HCT116 (cell line): ENCODE data around the gene TSPAN1. TPM values are rescaled to one million over a fixed set of nuclear protein-coding genes. Genes with fewer than 3 reads are reported as not detected.

Experiments
- ATAC-seq: fragments of 200-7000 bp; cut with Tn5 transposase; 2 replicates; pipeline ENCODE4 v1.9.1; 2020; ENCODE audit warnings: mild to moderate bottlenecking, moderate library complexity
- BruUV-seq: library from RNA; stranded (reverse); fragments of 400-500 nt; replicated peaks from 2 replicates; lab custom pipeline; 2021; lab: Mats Ljungman, UMichigan
- CTCF ChIA-PET: fragments of 300-600 bp; sonication (Branson Sonifier 250); formaldehyde crosslinking; loops from one replicate; lab custom pipeline; 2021; ENCODE audit warnings: antibody characterized with exemption; lab: Charles Lee
- POLR2A ChIA-PET: fragments of 300-600, 350-600 bp; sonication (Branson Sonifier 250); formaldehyde crosslinking; loops from one replicate; lab custom pipeline; 2021; ENCODE audit warnings: antibody characterized with exemption; lab: Charles Lee
- RAD21 ChIA-PET, 2 experiments: fragments of 300-600 bp; sonication (Branson Sonifier 250); formaldehyde crosslinking; loops; one replicate each; lab custom pipeline; 2023; ENCODE audit warnings: low total read pairs in 2 of 2; ENCODE audit not compliant: uncharacterized antibody in 2 of 2, unreplicated experiment in 2 of 2, low non-redundant PET in 1 of 2; lab: Charles Lee
- DNase-seq: peaks from one replicate; pipeline ENCODE4 v3.0.0-alpha.2; 2010; ENCODE audit warnings: low read depth, low spot score
- H2AFZ ChIP-seq: fragments of 200-600 bp; shearing (Covaris generic), sonication (generic); 2 replicates; pipeline ENCODE4 v1.6.1; 2017; ENCODE audit warnings: low read depth, mixed run types, mixed read lengths, antibody characterized with exemption, low read length; ENCODE audit not compliant: poor library complexity, severe bottlenecking
- H3K27ac ChIP-seq: 2 replicates; pipeline ENCODE4 v1.5.1; 2012; ENCODE audit warnings: low read depth, low read length
- H3K27me3 ChIP-seq: fragments of 200-600 bp; sonication (generic); 2 replicates; pipeline ENCODE4 v1.6.1; 2016; ENCODE audit warnings: mixed run types, low read length, mixed read lengths; ENCODE audit not compliant: insufficient read depth
- H3K36me3 ChIP-seq, 2 experiments: fragments of 200-500 bp in 1 of 2; fragments of 200-600 bp in 1 of 2; sonication (Bioruptor generic) in 1 of 2; sonication (generic) in 1 of 2; 2 replicates each; pipeline versions ENCODE4 v1.5.1 to v1.6.1; 2014 to 2016; ENCODE audit warnings: low read length in 2 of 2, inconsistent platforms in 1 of 2, mixed read lengths in 1 of 2, mixed run types in 1 of 2; ENCODE audit not compliant: insufficient read depth in 2 of 2, control insufficient read depth in 1 of 2
- H3K4me1 ChIP-seq, 2 experiments: fragments of 200-600 bp in 1 of 2; sonication (generic) in 1 of 2; 2 replicates each; pipeline versions ENCODE4 v1.5.1 to v1.6.1; 2012 to 2017; ENCODE audit warnings: low read length in 2 of 2, inconsistent platforms in 1 of 2, mild to moderate bottlenecking in 1 of 2, mixed read lengths in 1 of 2, mixed run types in 1 of 2, moderate library complexity in 1 of 2; ENCODE audit not compliant: insufficient read depth in 2 of 2, control insufficient read depth in 1 of 2
- H3K4me2 ChIP-seq: fragments of 200-600 bp; sonication (generic); 2 replicates; pipeline ENCODE4 v1.6.1; 2017; ENCODE audit warnings: mixed run types, low read length, mixed read lengths
- H3K4me3 ChIP-seq, 2 experiments: fragments of 200-600 bp in 1 of 2; sonication (generic) in 1 of 2; replicated peaks in 1 of 2; 2 replicates each; pipeline ENCODE4 v1.5.1; 2011 to 2016; ENCODE audit warnings: low read length in 2 of 2, control low read depth in 1 of 2, low read depth in 1 of 2, mild to moderate bottlenecking in 1 of 2, mixed read lengths in 1 of 2, mixed run types in 1 of 2
- H3K79me2 ChIP-seq: fragments of 200-600 bp; sonication (generic); 2 replicates; pipeline ENCODE4 v1.6.1; 2017; ENCODE audit warnings: mild to moderate bottlenecking, mixed run types, low read length, moderate library complexity, mixed read lengths; ENCODE audit not compliant: insufficient read depth
- H3K9ac ChIP-seq: fragments of 200-600 bp; sonication (generic); 2 replicates; pipeline ENCODE4 v1.6.1; 2016; ENCODE audit warnings: low read length, mixed read lengths
- H3K9me2 ChIP-seq: fragments of 200-600 bp; sonication (generic), shearing (Covaris generic); 2 replicates; pipeline ENCODE4 v1.6.1; 2017; ENCODE audit warnings: mixed run types, mild to moderate bottlenecking, moderate library complexity; ENCODE audit not compliant: insufficient read depth
- H3K9me3 ChIP-seq, 2 experiments: fragments of 200-500 bp in 1 of 2; fragments of 200-600 bp in 1 of 2; sonication (Bioruptor generic) in 1 of 2; sonication (generic) in 1 of 2; 2 replicates each; pipeline ENCODE4 v1.6.1; 2014 to 2017; ENCODE audit warnings: low read length in 2 of 2, mixed read lengths in 2 of 2, inconsistent platforms in 1 of 2, low read depth in 1 of 2, mild to moderate bottlenecking in 1 of 2, mixed run types in 1 of 2, moderate library complexity in 1 of 2; ENCODE audit not compliant: control insufficient read depth in 1 of 2, insufficient read depth in 1 of 2
- H4K20me1 ChIP-seq: fragments of 200-600 bp; sonication (generic), shearing (Covaris generic); 2 replicates; pipeline ENCODE4 v1.6.1; 2017; ENCODE audit warnings: mixed run types, mild to moderate bottlenecking, moderate library complexity; ENCODE audit not compliant: insufficient read depth
- CBX3 ChIP-seq: IDR thresholded peaks from 2 replicates; pipeline ENCODE4 v1.6.1; 2012; ENCODE audit warnings: low read depth
- FOSL1 ChIP-seq: IDR thresholded peaks from 2 replicates; pipeline ENCODE4 v1.6.1; 2012; ENCODE audit warnings: low read depth
- JUND ChIP-seq: IDR thresholded peaks from 2 replicates; pipeline ENCODE4 v1.6.1; 2012
- POLR2A ChIP-seq: IDR thresholded peaks from 2 replicates; pipeline ENCODE4 v1.7.0; 2011; ENCODE audit warnings: borderline replicate concordance; ENCODE audit not compliant: insufficient read depth, insufficient read length; ENCODE audit errors: extremely low read depth
- POLR2AphosphoS5 ChIP-seq: IDR thresholded peaks from 2 replicates; pipeline ENCODE4 v1.6.1; 2011; ENCODE audit warnings: mild to moderate bottlenecking, low read depth, low read length, moderate library complexity
- YY1 ChIP-seq: IDR thresholded peaks from 2 replicates; pipeline ENCODE4 v1.6.1; 2011; ENCODE audit warnings: low read length, low read depth, moderate library complexity, mild to moderate bottlenecking; ENCODE audit not compliant: insufficient replicate concordance; ENCODE audit errors: extremely low read depth
- intact Hi-C: fragments of 100-400 bp; cut with micrococcal nuclease; formaldehyde crosslinking; loops from 2 replicates; pipeline ENCODE4 v1.10.0; 2022
- total RNA-seq: library from RNA; stranded (reverse); gene quantifications from one replicate; pipeline ENCODE4 v1.2.1, GENCODE V29; 2021; ENCODE audit not compliant: unreplicated experiment
- TF ChIP-seq, protein P1 (sequence below): IDR thresholded peaks from 2 replicates; pipeline ENCODE4 v1.6.1; 2011; ENCODE audit warnings: mild to moderate bottlenecking, low read length, moderate library complexity; ENCODE audit not compliant: insufficient replicate concordance; ENCODE audit errors: extremely low read depth
- TF ChIP-seq, protein P2 (sequence below), 3 experiments: fragments of 200-600 bp in 1 of 3; sonication (generic) in 1 of 3; IDR thresholded peaks in 2 of 3; conservative IDR thresholded peaks in 1 of 3; 2 replicates each; pipeline ENCODE4 v1.5.1; 2012 to 2017; ENCODE audit warnings: low read depth in 2 of 3, low read length in 2 of 3, antibody characterized with exemption in 1 of 3, borderline replicate concordance in 1 of 3, control low read depth in 1 of 3, mild to moderate bottlenecking in 1 of 3, mixed read lengths in 1 of 3, mixed run types in 1 of 3, moderate library complexity in 1 of 3; ENCODE audit not compliant: insufficient read depth in 1 of 3
- TF ChIP-seq, protein P3 (sequence below): IDR thresholded peaks from 2 replicates; pipeline ENCODE4 v1.6.1; 2012

TSPAN1 gene
- total RNA-seq, 1 experiment from 2014 or later, result 9.9 TPM

DNA sequence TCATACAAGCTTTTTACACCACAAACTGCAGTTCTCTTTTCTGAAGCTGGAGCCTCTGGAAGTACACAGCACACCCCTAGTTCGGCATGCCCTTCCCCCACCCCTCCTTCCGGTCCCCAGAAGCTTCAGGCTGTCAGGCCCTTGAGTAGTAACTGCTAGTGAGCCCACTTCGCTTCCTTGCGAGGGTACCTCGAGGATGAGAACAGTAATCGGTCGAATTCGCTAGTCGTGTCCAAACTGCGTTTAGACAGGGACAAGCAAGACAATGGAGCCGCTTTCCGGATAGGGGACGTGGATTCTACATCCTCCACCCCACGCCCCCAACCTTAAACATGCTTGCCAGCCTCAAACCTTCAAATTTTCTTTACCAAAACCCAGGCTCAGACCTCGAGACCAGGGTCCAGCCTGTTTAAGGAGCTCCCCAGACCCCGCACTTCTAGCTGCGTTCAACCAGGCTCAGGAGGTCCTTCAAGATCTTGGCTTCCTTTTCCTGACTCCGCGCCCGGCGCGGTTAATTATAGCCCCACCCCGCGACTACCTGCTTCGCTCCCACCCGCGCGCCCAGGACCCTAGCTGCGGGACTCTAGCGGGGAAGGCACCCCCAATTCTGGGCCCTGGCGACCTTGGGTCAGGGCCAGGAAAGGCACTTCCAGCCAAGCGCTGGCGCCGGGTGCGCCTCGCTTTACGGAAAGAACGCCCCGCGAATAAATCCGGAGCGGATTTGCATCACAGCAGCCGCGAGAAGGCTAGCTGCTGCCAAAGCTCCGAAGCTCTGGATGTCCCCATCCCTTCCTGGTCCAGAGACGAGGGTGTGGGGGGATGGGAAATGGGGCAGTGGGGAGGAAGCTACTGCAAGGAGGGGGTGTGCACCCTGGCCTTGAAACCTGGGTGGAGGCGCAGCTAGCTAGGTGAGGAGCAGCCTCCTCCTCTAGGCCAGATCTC is 8.1 kb upstream of the TSPAN1 start:
- no peaks in the 10 kb centered on the region for H3K9me2 ChIP-seq
- H3K27me3 ChIP-seq, result no peaks in the 10 kb centered on the region
- DNase-seq (no peak), ATAC-seq (no peak)
- H3K9me3 ChIP-seq, result no peaks in the 10 kb centered on the region
- no peak overlapping the region for H2AFZ ChIP-seq
- H4K20me1 ChIP-seq, result no peaks in the 10 kb centered on the region
- H3K4me2 ChIP-seq, result no peak overlapping the region
- ChIA-PET RAD21 (no interaction called here), CTCF (interaction anchor here (0.5 kb wide), 1 partner anchor 283 kb away, joined by 4 read pairs; no protein-coding TSS in a partner anchor), POLR2A (no interaction called here)
- no peak overlapping the region for H3K4me3 ChIP-seq
- no peak overlapping the region for H3K27ac ChIP-seq
- no peak for TF ChIP-seq POLR2A
- intact Hi-C loops, result no loop called here
- H3K4me1 ChIP-seq, result peaks cover 9 to 10% of the 10 kb centered on the region in 2 experiments
- H3K36me3 ChIP-seq, result no peaks in the 10 kb centered on the region
- no peak overlapping the region for H3K9ac ChIP-seq
- H3K79me2 ChIP-seq, result no peaks in the 10 kb centered on the region
- BruUV-seq, result no TSS peak

DNA sequence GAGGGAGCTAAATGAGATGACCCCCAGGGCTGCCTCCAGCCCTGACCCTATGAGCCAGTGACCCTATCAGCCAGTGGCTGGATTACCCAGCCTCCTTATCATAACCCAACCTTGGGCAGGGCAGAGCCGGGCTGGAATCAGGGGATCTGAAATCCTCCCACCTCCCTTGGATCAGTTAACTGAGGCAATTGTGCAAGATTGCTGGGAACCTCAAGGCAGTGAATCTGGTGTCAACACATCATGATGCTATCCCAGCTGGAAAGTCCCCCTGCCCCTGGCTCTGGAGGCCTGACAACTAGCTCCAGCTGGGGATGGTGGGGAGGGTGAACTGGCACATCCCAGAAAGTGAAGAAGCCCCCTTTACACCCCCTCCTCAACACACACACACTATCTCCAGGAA is 6.4 kb upstream of the TSPAN1 start:
- Histone ChIP-seq H3K4me1 (peaks cover 25 to 26% of the 10 kb centered on the region in 2 experiments), H3K4me2 (no peak overlapping the region), H3K9me2 (no peaks in the 10 kb centered on the region), H2AFZ (no peak overlapping the region), H3K27ac (no peak overlapping the region), H3K36me3 (no peaks in the 10 kb centered on the region), H3K4me3 (no peak overlapping the region), H3K9ac (no peak overlapping the region), H3K27me3 (no peaks in the 10 kb centered on the region), H3K79me2 (no peaks in the 10 kb centered on the region), H4K20me1 (no peaks in the 10 kb centered on the region), H3K9me3 (no peaks in the 10 kb centered on the region)
- POLR2A ChIA-PET, result no interaction called here
- no TSS peak for BruUV-seq
- CTCF ChIA-PET, result interaction anchor here (0.7 to 1.4 kb wide), 2 partner anchors 55 to 546 kb away, joined by 3 read pairs; no protein-coding TSS in a partner anchor
- RAD21 ChIA-PET, result no interaction called here
- TF ChIP-seq YY1, result no peak
- TF ChIP-seq, protein P1, sequence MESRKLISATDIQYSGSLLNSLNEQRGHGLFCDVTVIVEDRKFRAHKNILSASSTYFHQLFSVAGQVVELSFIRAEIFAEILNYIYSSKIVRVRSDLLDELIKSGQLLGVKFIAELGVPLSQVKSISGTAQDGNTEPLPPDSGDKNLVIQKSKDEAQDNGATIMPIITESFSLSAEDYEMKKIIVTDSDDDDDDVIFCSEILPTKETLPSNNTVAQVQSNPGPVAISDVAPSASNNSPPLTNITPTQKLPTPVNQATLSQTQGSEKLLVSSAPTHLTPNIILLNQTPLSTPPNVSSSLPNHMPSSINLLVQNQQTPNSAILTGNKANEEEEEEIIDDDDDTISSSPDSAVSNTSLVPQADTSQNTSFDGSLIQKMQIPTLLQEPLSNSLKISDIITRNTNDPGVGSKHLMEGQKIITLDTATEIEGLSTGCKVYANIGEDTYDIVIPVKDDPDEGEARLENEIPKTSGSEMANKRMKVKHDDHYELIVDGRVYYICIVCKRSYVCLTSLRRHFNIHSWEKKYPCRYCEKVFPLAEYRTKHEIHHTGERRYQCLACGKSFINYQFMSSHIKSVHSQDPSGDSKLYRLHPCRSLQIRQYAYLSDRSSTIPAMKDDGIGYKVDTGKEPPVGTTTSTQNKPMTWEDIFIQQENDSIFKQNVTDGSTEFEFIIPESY, result no peak
- no peak for TF ChIP-seq POLR2AphosphoS5
- no peak for TF ChIP-seq JUND
- TF ChIP-seq, protein P2, sequence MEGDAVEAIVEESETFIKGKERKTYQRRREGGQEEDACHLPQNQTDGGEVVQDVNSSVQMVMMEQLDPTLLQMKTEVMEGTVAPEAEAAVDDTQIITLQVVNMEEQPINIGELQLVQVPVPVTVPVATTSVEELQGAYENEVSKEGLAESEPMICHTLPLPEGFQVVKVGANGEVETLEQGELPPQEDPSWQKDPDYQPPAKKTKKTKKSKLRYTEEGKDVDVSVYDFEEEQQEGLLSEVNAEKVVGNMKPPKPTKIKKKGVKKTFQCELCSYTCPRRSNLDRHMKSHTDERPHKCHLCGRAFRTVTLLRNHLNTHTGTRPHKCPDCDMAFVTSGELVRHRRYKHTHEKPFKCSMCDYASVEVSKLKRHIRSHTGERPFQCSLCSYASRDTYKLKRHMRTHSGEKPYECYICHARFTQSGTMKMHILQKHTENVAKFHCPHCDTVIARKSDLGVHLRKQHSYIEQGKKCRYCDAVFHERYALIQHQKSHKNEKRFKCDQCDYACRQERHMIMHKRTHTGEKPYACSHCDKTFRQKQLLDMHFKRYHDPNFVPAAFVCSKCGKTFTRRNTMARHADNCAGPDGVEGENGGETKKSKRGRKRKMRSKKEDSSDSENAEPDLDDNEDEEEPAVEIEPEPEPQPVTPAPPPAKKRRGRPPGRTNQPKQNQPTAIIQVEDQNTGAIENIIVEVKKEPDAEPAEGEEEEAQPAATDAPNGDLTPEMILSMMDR (IDR thresholded peaks at IDR 0.05 in 2 of 3, conservative IDR thresholded peaks at IDR 0.05 in 1 of 3; ENCODE audit: borderline replicate concordance in 1 of 3, insufficient read depth in 1 of 3, low read depth in 2 of 3, low read length in 2 of 3), result no peak
- no peak for TF ChIP-seq FOSL1
- TF ChIP-seq CBX3, result no peak
- TF ChIP-seq, protein P3, sequence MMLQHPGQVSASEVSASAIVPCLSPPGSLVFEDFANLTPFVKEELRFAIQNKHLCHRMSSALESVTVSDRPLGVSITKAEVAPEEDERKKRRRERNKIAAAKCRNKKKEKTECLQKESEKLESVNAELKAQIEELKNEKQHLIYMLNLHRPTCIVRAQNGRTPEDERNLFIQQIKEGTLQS, result no peak
- intact Hi-C loops, result no loop called here
- DNase-seq (no peak), ATAC-seq (no peak)
